Urinary bladder (tissue), 4 donors: ENCODE data around the gene NPY1R. TPM values are rescaled to one million over a fixed set of nuclear protein-coding genes. Genes with fewer than 3 reads are reported as not detected.

Experiments used
- DNase-seq: peaks from one replicate; pipeline ENCODE4 v3.0.0-alpha.2; 2015; ENCODE audit errors: extremely low spot score
- H3K27ac ChIP-seq: one replicate; pipeline ENCODE4 v1.5.1; 2013; ENCODE audit warnings: low read depth, mild to moderate bottlenecking, moderate library complexity
- H3K36me3 ChIP-seq: one replicate; pipeline ENCODE4 v1.6.1; 2013; ENCODE audit warnings: mild to moderate bottlenecking, moderate library complexity; ENCODE audit not compliant: insufficient read depth
- H3K4me1 ChIP-seq: one replicate; pipeline ENCODE4 v1.6.1; 2013; ENCODE audit warnings: mild to moderate bottlenecking, moderate library complexity; ENCODE audit not compliant: insufficient read depth
- H3K4me3 ChIP-seq: one replicate; pipeline ENCODE4 v1.5.1; 2013; ENCODE audit warnings: low read depth, low read length
- WGBS: extraction: QIAGEN DNeasy Blood & Tissue Kit; methylation state at CpG from one replicate; pipeline ENCODE4 v1.1.7; 2013; 5-methylcytosine and 5-hydroxymethylcytosine counted together
- polyA plus RNA-seq: library from polyadenylated mRNA; stranded (reverse); fragments of 200-250 nt; gene quantifications from one replicate; pipeline ENCODE4 v1.2.3, GENCODE V29; 2013
- total RNA-seq: library from RNA; depleted of rRNA; stranded (reverse); fragments of >200 nt; gene quantifications from one replicate; pipeline ENCODE4 v1.2.3, GENCODE V29; 2014
- donor health status: healthy with polysubstance abuse.
- donor health status: healthy.

Gene NPY1R
- total RNA-seq = 5.1 TPM
- 1.1 TPM for polyA plus RNA-seq

DNA sequence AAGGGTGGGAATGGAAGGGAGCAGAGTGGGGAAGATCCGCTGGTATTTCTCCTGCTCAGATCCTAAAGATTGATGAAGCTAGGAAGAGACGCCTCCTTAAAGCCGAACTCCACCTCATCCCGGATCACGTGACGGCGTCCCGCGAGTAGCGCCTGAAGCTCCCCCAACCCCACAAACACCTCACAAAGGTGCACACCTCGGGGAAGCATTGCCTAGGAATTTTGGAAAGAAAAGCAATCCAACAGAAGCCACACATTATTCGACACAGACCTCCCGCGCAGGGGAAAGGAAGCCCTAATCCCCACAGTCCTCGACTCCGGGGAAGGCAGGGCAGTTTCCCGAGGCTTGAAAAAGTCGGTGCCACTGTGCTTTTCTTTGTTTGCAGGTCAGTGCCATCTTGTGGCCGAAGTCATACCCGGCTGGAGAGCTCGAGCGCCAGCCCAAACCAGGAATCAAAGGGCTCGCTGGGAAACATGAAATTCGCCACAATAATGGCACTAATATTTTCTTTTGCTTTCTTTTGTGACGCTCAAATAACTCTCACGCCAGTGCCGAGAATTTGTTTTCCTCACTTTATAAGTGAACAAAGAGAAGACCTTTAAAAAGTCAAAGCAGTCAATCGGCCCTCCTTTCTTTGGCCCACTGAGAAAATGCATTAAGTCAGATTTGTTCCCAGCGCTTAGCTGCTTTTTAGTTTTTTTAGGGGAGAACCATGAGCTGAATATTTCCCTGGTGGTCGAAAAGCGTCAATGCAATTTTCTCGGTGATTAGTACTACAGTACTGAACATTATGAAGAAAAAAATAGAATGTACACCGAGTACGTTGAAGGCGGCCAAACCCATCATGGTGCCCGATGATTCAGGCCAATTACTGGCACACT, at the start of gene NPY1R:
TSS of gene NPY1R (minus strand) at position 71 of the 881 bp plus-strand sequence. CDS start 6,042 bp downstream, outside the sequence.
- 8% methylated on average over 36 of the region's 36 CpGs for WGBS
- Histone ChIP-seq H3K4me1 (no peaks in the 10 kb centered on the region), H3K36me3 (no peaks in the 10 kb centered on the region), H3K27ac (no peak within 1 kb of the TSS), H3K4me3 (peak within 1 kb of the TSS; percentile 34)
- DNase-seq = peak; percentile 67

DNA sequence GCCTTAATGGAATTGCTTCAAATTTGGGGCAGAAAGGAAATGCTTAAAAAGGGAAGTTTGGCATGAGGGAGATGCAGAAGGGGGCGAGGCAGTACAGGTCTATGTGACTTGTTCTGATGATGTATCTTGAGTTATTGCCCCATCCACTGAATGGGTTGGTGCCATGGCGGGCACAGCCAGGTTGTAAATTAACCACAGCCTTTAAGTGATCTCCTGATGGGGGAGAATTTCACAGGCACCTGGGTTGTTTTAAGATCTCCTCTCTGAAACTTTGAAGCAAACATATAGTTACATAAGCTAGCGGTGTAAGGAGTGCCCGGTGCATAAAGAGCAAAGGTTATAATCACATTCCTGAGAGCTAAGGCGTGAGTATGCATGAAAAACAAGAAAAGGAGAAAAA, 48.3 kb upstream of the NPY1R start:
- no peaks in the 10 kb centered on the region for H3K4me1 ChIP-seq
- no peaks in the 10 kb centered on the region for H3K36me3 ChIP-seq
- H3K27ac ChIP-seq = no peak overlapping the region
- no peak overlapping the region for H3K4me3 ChIP-seq
- 72% methylated on average over 5 of the region's 5 CpGs for WGBS
- DNase-seq = no peak

DNA sequence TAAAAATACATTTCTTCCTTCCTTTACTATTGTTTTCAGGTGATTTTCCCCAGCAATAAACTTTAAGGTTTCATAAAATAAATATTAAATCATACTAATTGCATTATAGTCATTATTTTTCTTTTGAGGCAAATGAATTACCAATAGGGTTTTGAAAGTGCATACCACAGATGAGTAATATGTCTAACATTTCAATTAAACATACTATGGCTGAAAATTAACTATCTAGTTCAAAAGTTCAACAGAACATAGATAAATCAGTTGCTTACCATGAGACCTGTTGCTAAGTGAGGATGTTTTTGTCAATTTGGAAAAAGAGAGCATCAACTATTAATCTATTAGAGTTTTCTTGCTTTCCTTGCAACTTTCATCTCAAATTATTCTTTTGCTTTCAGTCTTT, 46.3 kb upstream of the NPY1R start:
- DNase-seq = no peak
- no peak overlapping the region for H3K27ac ChIP-seq
- no peak overlapping the region for H3K4me3 ChIP-seq
- H3K4me1 ChIP-seq = no peaks in the 10 kb centered on the region
- no peaks in the 10 kb centered on the region for H3K36me3 ChIP-seq

DNA sequence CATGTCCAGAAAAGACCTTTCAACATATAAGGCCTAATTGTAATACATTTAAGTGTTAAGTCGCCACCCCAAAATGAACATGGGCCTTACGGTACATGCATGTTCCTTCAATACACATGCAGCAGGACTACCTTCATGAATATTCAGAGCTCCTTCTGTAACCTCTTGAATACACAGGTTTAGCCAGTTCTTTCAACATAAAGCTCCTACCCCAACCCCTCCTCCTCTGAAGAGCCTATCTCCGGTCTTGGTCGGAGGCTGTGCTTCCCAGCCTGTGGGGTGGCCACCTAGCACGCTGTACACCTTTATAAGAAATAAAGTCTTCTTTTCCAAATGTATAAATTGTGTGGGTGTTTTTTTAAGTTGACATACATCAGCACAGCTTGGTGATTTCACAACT, 39.6 kb upstream of the NPY1R start:
- H3K36me3 ChIP-seq = no peaks in the 10 kb centered on the region
- no peak for DNase-seq
- WGBS = 90% methylated on average over 5 of the region's 5 CpGs

DNA sequence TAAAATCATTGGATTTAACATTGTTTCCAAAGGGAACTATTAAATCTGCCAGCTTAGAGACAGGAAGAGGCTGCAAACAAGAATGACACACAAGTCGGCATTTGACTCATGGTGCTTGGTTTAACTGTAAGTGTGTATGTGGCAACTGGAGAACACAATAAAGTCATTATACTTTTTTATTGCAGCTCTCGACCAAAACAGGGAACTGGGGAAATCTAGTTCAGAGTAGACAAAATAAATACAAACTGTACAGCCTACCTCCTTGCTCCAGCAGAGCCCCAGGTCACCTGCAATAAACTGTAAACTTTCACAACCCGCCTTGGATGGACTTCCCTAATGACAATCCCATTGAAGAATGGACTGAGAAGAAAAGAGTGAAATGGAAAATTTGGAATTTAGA, 35.3 kb upstream of the NPY1R start:
- Histone ChIP-seq H3K4me3 (no peak overlapping the region), H3K4me1 (no peaks in the 10 kb centered on the region), H3K27ac (no peak overlapping the region), H3K36me3 (no peaks in the 10 kb centered on the region)
- WGBS = 31% methylated on average over 3 of the region's 3 CpGs
- DNase-seq = no peak

More for the DNA sequence above, 39.6 kb upstream of the NPY1R start:
- Histone ChIP-seq H3K4me1 (no peaks in the 10 kb centered on the region), H3K27ac (no peak overlapping the region), H3K4me3 (no peak overlapping the region)

DNA sequence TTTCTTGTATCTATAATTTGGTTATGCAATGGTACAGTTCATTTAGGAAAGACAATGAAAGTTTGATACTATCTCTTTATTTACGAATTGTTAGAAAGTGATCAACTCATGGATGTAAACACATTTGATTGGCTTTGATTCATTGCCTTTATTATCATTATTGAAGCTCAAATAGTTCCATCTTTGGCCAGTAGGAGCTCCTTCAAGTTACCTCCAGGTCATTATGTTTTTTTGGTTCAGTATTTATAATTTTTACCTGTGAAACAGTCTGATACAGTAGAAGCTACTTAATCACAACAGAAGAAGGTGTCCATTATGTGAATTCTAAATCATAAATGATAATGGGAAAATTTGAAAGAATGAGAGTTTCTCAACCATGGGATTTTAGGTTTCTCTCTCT, 23.7 kb upstream of the NPY1R start:
- no peaks in the 10 kb centered on the region for H3K36me3 ChIP-seq
- no peak for DNase-seq
- 83% methylated on average over 1 of the region's 1 CpG for WGBS
- no peak overlapping the region for H3K27ac ChIP-seq
- H3K4me1 ChIP-seq = no peaks in the 10 kb centered on the region
- H3K4me3 ChIP-seq = no peak overlapping the region

DNA sequence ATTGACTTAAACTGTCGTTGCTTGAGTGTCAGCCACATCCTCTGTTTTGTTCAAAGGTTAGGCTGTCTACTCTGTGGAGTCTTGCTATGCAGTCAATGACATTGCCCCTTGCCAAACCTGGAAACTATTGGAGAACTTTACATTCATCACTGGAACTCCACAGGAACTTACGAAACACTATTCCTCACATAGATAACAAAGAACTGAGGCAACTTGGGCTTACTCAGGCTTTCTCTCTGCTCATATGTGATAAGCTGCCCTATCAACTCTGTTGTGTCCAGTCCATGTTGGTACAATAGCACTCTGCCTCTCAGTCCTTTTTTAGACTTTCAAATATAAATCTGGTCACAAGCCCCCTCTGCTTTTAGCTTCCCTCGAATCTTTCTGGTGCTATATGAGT, 20.7 kb upstream of the NPY1R start:
- WGBS = 72% methylated on average over 3 of the region's 3 CpGs
- H3K27ac ChIP-seq = no peak overlapping the region
- DNase-seq = no peak
- H3K4me1 ChIP-seq = no peaks in the 10 kb centered on the region
- no peaks in the 10 kb centered on the region for H3K36me3 ChIP-seq
- H3K4me3 ChIP-seq = no peak overlapping the region

DNA sequence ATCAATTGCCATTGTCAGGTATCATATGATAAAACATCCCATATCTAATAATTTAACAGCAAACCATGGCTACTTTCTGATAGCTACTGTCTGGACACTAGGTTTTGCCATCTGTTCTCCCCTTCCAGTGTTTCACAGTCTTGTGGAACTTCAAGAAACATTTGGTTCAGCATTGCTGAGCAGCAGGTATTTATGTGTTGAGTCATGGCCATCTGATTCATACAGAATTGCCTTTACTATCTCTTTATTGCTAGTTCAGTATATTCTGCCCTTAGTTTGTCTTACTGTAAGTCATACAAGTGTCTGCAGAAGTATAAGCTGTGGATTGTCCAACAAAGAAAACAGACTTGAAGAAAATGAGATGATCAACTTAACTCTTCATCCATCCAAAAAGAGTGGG, 18.3 kb upstream of the NPY1R start:
- H3K4me3 ChIP-seq = no peak overlapping the region
- no peak for DNase-seq
- H3K27ac ChIP-seq = no peak overlapping the region
- H3K36me3 ChIP-seq = no peaks in the 10 kb centered on the region
- H3K4me1 ChIP-seq = no peaks in the 10 kb centered on the region

DNA sequence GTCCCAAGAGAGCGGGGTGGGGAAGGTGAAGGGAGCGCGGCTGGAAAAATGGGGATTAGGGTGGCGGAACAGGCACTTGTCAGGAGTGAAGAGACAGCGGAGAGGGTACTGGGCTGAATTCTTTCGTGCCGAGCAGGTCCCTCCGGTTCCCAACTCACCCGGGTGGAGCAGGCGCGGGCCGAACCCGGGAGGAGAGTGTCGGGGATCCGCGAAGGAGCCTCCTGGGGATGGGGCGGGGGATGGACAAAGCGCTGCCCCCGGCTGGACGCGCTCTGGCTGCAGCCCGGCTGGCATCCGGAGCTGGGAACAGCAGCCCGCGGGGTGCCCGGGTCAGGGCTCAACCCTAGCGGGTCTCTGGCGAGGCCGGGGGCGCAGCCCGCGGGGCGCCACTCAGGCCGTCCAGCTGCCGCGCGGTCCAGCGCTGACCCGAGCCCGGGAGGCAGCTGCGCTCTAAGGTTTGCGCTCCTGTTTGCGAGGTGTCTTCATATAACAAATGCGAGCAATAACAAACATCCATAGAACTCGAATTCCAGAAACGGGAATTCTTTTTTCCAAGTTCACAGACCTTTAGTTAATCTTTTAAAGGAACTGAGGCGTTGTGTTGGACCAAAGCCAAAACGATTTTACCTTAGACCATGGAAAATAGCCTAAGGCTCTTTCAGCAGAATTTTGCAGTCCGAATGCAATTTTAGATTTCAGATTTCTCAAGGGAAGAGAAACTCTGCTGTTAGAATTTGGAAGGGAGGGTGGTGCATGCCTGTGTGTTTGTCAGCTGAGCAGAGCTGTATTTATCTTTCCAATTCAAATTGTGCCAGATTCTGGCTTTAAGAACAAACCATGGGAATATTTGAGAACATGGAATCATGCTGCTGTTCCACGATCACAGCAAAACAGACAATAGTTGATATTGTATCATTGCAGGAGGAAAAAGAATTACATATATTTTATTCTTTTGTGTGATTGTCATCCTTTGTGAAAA, 12.0 kb upstream of the NPY1R start:
- no peak overlapping the region for H3K27ac ChIP-seq
- H3K4me3 ChIP-seq = peak overlapping the region; percentile 25
- no peak for DNase-seq
- WGBS = 2% methylated on average over 50 of the region's 50 CpGs
- no peaks in the 10 kb centered on the region for H3K36me3 ChIP-seq
- H3K4me1 ChIP-seq = no peaks in the 10 kb centered on the region

DNA sequence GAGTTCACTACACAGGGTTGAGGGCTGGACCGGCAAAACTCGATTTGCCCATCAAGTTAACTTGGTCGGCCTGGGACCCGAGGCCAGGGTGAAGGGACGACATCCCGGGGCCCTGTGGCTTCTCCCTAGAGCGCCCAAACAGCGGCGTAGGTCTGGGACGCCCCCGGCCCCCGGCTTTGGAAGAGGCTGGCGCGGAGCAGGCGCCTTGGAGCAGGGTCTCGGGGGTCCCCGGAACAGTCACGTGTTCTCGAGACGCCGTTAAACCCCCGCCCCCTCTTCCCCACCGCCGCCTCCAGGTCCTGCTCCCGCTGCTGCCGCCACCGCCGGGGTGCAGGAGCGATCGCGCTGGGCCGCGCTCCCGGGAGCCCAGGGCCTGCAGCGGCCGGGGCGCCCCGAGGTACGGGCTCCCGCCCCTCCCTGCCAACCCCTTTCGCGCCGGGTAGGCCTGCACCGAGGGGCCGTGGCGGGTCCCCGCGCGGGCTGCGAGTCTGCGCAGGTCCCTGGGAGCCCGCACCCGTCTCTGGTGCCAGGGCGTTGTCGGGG, 11.3 kb upstream of the NPY1R start, which contains the start of gene NPY5R:
TSS of gene NPY5R (plus strand) at position 289 of the 543 bp plus-strand sequence. CDS start 6,382 bp downstream, outside the sequence.
- Histone ChIP-seq H3K4me1 (no peaks in the 10 kb centered on the region), H3K4me3 (peak within 1 kb of the TSS; percentile 25), H3K27ac (no peak within 1 kb of the TSS), H3K36me3 (no peaks in the 10 kb centered on the region)
- DNase-seq = no peak
- under 1% methylated on average over 55 of the region's 55 CpGs for WGBS

DNA sequence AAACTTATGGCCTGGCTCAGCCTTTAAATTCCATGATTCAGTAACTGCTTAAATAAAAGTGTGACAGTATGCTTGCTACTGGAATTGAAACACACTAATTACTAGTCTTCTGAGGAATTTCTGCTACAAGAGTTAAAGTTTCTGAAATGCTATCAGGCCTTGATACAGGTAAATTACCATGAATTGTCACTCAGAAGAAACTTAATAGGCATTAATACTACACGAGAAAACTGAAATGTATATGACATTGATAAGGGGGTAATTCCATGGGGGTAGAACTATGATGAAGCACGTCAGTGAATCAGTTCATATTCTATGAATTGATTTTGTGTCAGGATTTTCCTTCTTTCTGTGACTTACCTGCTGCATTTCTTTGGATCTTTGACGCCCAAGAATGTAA, 3.0 kb upstream of the NPY1R start:
- H3K36me3 ChIP-seq = no peaks in the 10 kb centered on the region

DNA sequence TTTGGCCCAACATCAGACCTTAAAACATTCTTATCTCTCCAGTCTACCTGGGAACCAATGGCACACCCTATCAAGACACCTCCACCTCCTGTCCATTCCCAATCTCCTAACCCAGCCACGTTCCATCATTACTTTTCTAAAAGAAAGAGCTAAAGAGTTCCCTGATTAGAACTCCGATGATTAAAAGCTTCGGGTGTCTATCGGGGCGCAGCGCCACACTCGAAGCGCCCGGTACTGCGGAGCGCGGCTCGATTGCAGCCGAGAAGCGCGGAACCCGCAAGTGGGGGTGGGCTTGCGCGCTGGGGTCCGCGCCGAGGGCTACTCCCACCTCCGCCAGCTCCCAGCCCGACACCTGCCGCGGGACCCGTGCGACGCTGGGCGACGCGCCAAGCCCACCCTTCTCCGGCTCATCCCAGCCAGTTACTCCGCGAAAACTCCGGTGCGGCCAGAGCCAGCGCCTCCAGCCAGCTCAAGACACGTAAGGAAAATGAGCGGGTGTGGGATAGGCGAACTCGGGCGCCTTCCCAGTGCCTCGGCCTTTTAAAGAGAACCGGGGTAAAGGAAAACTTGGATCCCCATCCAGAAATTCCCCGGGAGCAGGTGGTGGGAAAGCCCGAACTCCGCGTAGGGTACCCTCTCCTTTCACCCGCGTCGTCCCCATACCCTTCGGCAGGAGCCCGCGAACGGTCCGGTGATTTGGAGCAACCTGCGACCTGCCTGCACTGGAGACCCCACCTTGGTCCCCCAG, 593 bp downstream of the NPY1R start:
- H3K36me3 ChIP-seq = no peaks in the 10 kb centered on the region
- WGBS = under 1% methylated on average over 58 of the region's 58 CpGs
- H3K27ac ChIP-seq = no peak overlapping the region
- no peaks in the 10 kb centered on the region for H3K4me1 ChIP-seq
- H3K4me3 ChIP-seq = peak overlapping the region; percentile 34
- DNase-seq = no peak

More for the DNA sequence above, 3.0 kb upstream of the NPY1R start:
- H3K4me3 ChIP-seq = no peak overlapping the region
- WGBS = 78% methylated on average over 3 of the region's 3 CpGs
- no peak overlapping the region for H3K27ac ChIP-seq
- H3K4me1 ChIP-seq = no peaks in the 10 kb centered on the region
- no peak for DNase-seq
